GM21529 (cell line): Measurements from ENCODE around the gene DLG2.
"Not testable (repeated sequence)": the region's sequence is repeated elsewhere in the genome, so short reads cannot be mapped to it uniquely, and the experiment has no call there.

Experiments used
- ATAC-seq: cut with Tn5 transposase; IDR thresholded peaks from one replicate; pipeline ENCODE4 v1.9.1; 2021; ENCODE audit not compliant: unreplicated experiment

Gene DLG2

GRCh38 chr11:85647078-85647477 lies 19.9 kb upstream of the DLG2 start:
- peak; percentile 6 for ATAC-seq

GRCh38 chr11:85643191-85643614 lies 16.1 kb upstream of the DLG2 start:
- no peak for ATAC-seq

GRCh38 chr11:85634747-85635146 lies 7.6 kb upstream of the DLG2 start:
- ATAC-seq = no peak

GRCh38 chr11:85628771-85629341 lies 1.7 kb upstream of the DLG2 start:
- peak; percentile 7 for ATAC-seq

- ATAC-seq = peak; percentile 99
Observed at GRCh38 chr11:85627998-85628770, 1.0 kb upstream of the DLG2 start, which contains the start of gene TMEM126B. TMEM126B (plus strand) TSS chr11:85628593; CDS start chr11:85628608, 15 bp downstream.

- no peak for ATAC-seq
Observed at GRCh38 chr11:85626496-85626895, 648 bp downstream of the DLG2 start.

- ATAC-seq = no peak
Observed at GRCh38 chr11:85620256-85620655, 6.9 kb downstream of the DLG2 start.

- no peak for ATAC-seq
Observed at GRCh38 chr11:85619499-85619898, 7.6 kb downstream of the DLG2 start.

- ATAC-seq = not testable (repeated sequence)
Observed at GRCh38 chr11:85611643-85612042, 15.5 kb downstream of the DLG2 start.

GRCh38 chr11:85609286-85609685 lies 17.9 kb downstream of the DLG2 start:
- ATAC-seq = not testable (repeated sequence)

GRCh38 chr11:85608621-85609020 lies 18.5 kb downstream of the DLG2 start:
- not testable (repeated sequence) for ATAC-seq

GRCh38 chr11:85606237-85606636 lies 20.9 kb downstream of the DLG2 start:
- not testable (repeated sequence) for ATAC-seq

GRCh38 chr11:85603220-85603619 lies 23.9 kb downstream of the DLG2 start:
- ATAC-seq = no peak

- ATAC-seq = no peak
Observed at GRCh38 chr11:85602526-85603213, 24.5 kb downstream of the DLG2 start.

GRCh38 chr11:85599083-85599482 lies 28.1 kb downstream of the DLG2 start:
- no peak for ATAC-seq

- ATAC-seq = no peak
Observed at GRCh38 chr11:85596886-85597285, 30.3 kb downstream of the DLG2 start.

GRCh38 chr11:85595285-85595884 lies 31.8 kb downstream of the DLG2 start:
- peak; percentile 62 for ATAC-seq

GRCh38 chr11:85590848-85591483 lies 36.2 kb downstream of the DLG2 start:
- ATAC-seq = peak; percentile 50

GRCh38 chr11:85589373-85589772 lies 37.8 kb downstream of the DLG2 start:
- no peak for ATAC-seq

GRCh38 chr11:85582111-85582510 lies 45.0 kb downstream of the DLG2 start:
- ATAC-seq = no peak

GRCh38 chr11:85575388-85575787 lies 51.8 kb downstream of the DLG2 start:
- no peak for ATAC-seq
